Measurements from ENCODE around the gene CDCP1.

The CDCP1 gene

DNA sequence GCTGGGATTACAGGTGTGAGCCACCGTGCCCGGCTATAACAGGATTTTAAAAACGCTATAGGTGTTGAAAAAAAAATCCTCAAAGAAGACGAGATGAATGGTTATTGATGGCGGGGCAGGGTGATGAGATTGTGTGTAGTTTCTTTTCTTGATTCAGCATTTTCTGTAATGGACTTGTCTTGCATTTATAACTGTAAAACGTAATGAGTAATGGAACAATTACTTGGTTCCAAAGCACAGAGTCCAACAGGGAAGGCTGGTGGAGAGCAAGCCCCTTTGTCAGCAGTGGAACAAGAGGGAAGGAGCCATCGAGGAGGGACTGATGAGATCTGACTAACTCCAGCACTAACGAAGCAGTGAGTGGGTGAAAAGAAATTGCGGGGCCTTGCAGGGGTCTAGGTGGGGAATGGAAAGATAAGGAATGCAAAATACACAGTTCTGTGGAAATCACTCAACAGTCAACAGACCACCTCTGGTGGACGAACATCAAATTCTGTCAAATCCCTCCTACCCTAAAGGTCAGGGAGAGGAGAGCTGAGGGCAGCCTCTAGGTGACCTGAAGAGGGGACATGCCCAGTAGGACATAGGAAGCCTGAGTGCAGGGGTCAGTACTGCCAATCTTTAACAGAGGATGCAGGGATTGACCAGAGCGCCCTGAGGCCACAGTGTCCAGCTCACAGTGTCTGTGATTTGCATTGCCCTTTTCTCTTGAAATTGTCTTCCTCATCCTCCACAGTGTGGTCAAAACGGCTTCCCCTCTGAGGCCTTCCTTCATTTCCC is 23.1 kb upstream of the CDCP1 start:
- Histone ChIP-seq H3K36me3 (ENCODE audit: control insufficient read depth in 1 of 2, insufficient read depth in 2 of 2, low read length in 2 of 2) (no peaks in the 10 kb centered on the region), H3K4me3 (ENCODE audit: low read depth in 1 of 2, low read length in 2 of 2) (no peak overlapping the region), H3K9me3 (ENCODE audit: control insufficient read depth in 1 of 2, low read length in 2 of 2) (no peaks in the 10 kb centered on the region), H3K4me1 (ENCODE audit: control insufficient read depth in 1 of 2, insufficient read depth in 2 of 2, low read length in 2 of 2) (peaks cover 0 to 9% of the 10 kb centered on the region in 2 donors), H3K27me3 (ENCODE audit: low read depth, low read length) (no peaks in the 10 kb centered on the region), H3K27ac (ENCODE audit: low read length) (no peak overlapping the region)

DNA sequence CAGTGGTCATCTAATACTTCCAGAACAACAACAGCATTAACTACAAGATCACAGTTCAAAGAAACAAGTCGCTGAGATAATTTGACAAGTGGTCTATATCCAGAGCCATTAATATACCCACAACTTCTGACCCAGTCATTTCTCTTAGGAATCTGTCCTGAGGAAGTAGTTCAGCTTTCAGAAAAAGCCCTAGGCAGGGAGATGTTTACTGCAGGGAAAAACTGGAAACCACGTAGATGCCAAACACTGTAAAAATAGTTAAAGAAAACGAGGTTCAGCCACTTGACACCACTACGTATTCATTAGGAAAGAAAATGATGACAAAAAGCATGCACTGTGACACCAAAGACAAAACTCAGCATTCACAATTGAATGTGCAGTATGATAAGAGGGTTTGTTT is 22.3 kb upstream of the CDCP1 start:
- H3K36me3 ChIP-seq (ENCODE audit: control insufficient read depth in 1 of 2, insufficient read depth in 2 of 2, low read length in 2 of 2), result no peaks in the 10 kb centered on the region
- H3K27ac ChIP-seq (ENCODE audit: low read length), result no peak overlapping the region
- H3K4me1 ChIP-seq (ENCODE audit: control insufficient read depth in 1 of 2, insufficient read depth in 2 of 2, low read length in 2 of 2), result peaks cover 0 to 9% of the 10 kb centered on the region in 2 donors
- H3K4me3 ChIP-seq (ENCODE audit: low read depth in 1 of 2, low read length in 2 of 2), result no peak overlapping the region
- H3K27me3 ChIP-seq (ENCODE audit: low read depth, low read length), result no peaks in the 10 kb centered on the region
- no peaks in the 10 kb centered on the region for H3K9me3 ChIP-seq (ENCODE audit: control insufficient read depth in 1 of 2, low read length in 2 of 2)

DNA sequence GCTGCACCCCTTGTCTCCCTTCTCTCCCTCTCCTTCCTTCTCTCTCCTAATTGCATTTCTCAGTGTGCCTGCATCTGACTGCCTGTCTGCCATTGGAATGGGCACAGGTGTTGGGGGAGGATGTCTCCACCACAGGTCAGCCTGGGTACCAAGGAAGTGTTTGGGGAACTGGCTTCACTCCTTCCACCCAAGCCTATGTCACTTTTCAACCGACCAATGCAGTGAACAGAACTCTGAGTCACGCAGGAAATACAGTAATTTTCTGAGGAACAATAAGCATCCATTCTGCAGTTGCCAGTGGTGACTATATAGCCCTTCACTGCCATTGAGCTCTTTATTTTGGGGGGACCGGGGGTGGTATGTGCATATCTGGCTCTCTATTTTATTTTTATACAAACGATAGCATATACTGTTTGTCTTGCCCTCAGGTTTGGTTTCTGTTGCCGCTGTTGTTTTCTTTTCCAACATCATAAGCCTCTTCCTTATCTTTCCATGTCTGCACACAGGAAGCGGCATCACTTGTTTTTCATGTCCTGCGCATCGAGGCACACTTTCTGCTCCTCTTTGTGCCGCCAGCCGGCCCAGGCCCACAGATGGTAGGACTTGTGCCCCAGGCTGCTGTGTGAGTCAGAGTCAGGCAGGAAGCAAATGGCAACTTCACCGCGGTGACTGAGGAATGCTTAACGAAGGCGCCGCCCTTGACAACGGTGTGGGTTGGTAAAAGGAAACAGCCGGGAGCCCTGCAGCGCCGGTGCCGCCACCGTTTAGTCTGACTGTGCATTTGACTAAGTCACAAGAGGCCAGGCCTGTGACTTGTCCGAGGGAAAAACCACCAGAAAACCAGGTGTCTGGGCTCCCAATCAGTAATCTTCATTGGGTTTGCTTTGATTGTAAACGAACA is 21.1 kb upstream of the CDCP1 start:
- Histone ChIP-seq H3K4me3 (ENCODE audit: low read depth in 1 of 2, low read length in 2 of 2) (no peak overlapping the region), H3K36me3 (ENCODE audit: control insufficient read depth in 1 of 2, insufficient read depth in 2 of 2, low read length in 2 of 2) (no peaks in the 10 kb centered on the region), H3K9me3 (ENCODE audit: control insufficient read depth in 1 of 2, low read length in 2 of 2) (no peaks in the 10 kb centered on the region), H3K4me1 (ENCODE audit: control insufficient read depth in 1 of 2, insufficient read depth in 2 of 2, low read length in 2 of 2) (peaks cover 0 to 9% of the 10 kb centered on the region in 2 donors), H3K27me3 (ENCODE audit: low read depth, low read length) (no peaks in the 10 kb centered on the region), H3K27ac (ENCODE audit: low read length) (peak overlapping the region; percentile 39)

DNA sequence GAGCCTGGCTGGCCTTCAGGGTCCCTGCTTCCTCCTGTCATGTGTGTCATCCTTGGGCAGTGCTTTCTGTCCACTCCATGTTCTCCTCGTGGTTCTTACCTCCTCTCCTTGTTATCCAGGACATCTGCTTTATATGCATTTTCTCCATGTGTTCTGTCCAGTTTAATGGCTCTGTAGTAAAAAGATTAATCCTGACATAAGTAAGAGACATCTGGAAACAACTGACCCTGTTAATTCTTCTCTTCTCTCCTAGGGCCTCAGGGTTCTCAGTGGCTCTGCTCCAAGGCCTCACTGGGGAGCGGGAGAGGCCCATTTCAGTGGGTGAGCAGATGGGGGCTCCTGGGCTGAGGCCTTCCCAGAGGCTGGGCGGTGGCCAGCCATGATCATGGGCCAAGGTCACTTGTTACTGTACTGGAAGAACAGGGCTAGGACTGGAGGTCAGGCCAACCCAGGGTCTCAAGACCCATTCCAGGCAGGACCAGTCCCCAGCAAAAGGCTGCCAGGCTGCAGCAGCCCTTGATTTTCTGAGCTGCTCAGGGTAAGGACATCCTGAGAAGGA is 20.2 kb upstream of the CDCP1 start:
- Histone ChIP-seq H3K4me3 (ENCODE audit: low read depth in 1 of 2, low read length in 2 of 2) (no peak overlapping the region), H3K27ac (ENCODE audit: low read length) (no peak overlapping the region), H3K4me1 (ENCODE audit: control insufficient read depth in 1 of 2, insufficient read depth in 2 of 2, low read length in 2 of 2) (peaks cover 0 to 9% of the 10 kb centered on the region in 2 donors), H3K36me3 (ENCODE audit: control insufficient read depth in 1 of 2, insufficient read depth in 2 of 2, low read length in 2 of 2) (no peaks in the 10 kb centered on the region), H3K9me3 (ENCODE audit: control insufficient read depth in 1 of 2, low read length in 2 of 2) (no peaks in the 10 kb centered on the region), H3K27me3 (ENCODE audit: low read depth, low read length) (no peaks in the 10 kb centered on the region)

GRCh38 chr3:45165497-45166283 is 19.5 kb upstream of the CDCP1 start:
- H3K27ac ChIP-seq (ENCODE audit: low read length), result no peak overlapping the region
- peaks cover 0 to 9% of the 10 kb centered on the region in 2 donors for H3K4me1 ChIP-seq (ENCODE audit: control insufficient read depth in 1 of 2, insufficient read depth in 2 of 2, low read length in 2 of 2)
- H3K4me3 ChIP-seq (ENCODE audit: low read depth in 1 of 2, low read length in 2 of 2), result no peak overlapping the region
- H3K36me3 ChIP-seq (ENCODE audit: control insufficient read depth in 1 of 2, insufficient read depth in 2 of 2, low read length in 2 of 2), result no peaks in the 10 kb centered on the region
- H3K27me3 ChIP-seq (ENCODE audit: low read depth, low read length), result no peaks in the 10 kb centered on the region
- no peaks in the 10 kb centered on the region for H3K9me3 ChIP-seq (ENCODE audit: control insufficient read depth in 1 of 2, low read length in 2 of 2)

GRCh38 chr3:45164056-45164455 is 17.9 kb upstream of the CDCP1 start:
- H3K27me3 ChIP-seq (ENCODE audit: low read depth, low read length), result no peaks in the 10 kb centered on the region
- no peaks in the 10 kb centered on the region for H3K36me3 ChIP-seq (ENCODE audit: control insufficient read depth in 1 of 2, insufficient read depth in 2 of 2, low read length in 2 of 2)
- no peak overlapping the region for H3K27ac ChIP-seq (ENCODE audit: low read length)
- no peak overlapping the region for H3K4me3 ChIP-seq (ENCODE audit: low read depth in 1 of 2, low read length in 2 of 2)
- H3K4me1 ChIP-seq (ENCODE audit: control insufficient read depth in 1 of 2, insufficient read depth in 2 of 2, low read length in 2 of 2), result no peaks in the 10 kb centered on the region
- no peaks in the 10 kb centered on the region for H3K9me3 ChIP-seq (ENCODE audit: control insufficient read depth in 1 of 2, low read length in 2 of 2)

DNA sequence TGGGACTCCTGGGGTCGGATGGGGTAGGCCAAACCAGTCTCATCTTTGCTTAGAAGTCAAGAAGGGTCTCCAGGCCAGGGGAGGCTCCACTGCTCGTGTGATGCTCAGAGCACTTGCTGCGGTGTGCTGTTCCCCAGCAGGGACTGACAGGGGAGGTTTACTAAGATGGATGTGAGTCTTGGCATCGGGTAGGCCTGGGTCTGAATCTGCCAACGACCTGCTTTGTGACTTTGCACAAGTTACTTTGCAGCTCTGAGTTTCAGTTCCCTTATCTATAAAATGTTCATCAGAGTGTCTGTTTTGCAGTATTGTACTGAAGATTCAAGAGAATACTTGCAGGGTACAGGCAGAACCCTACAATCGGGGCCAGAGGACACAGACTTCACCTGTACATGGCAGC is 17.3 kb upstream of the CDCP1 start:
- Histone ChIP-seq H3K36me3 (ENCODE audit: control insufficient read depth in 1 of 2, insufficient read depth in 2 of 2, low read length in 2 of 2) (no peaks in the 10 kb centered on the region), H3K27me3 (ENCODE audit: low read depth, low read length) (no peaks in the 10 kb centered on the region), H3K4me1 (ENCODE audit: control insufficient read depth in 1 of 2, insufficient read depth in 2 of 2, low read length in 2 of 2) (no peaks in the 10 kb centered on the region), H3K9me3 (ENCODE audit: control insufficient read depth in 1 of 2, low read length in 2 of 2) (no peaks in the 10 kb centered on the region), H3K27ac (ENCODE audit: low read length) (no peak overlapping the region), H3K4me3 (ENCODE audit: low read depth in 1 of 2, low read length in 2 of 2) (no peak overlapping the region)

DNA sequence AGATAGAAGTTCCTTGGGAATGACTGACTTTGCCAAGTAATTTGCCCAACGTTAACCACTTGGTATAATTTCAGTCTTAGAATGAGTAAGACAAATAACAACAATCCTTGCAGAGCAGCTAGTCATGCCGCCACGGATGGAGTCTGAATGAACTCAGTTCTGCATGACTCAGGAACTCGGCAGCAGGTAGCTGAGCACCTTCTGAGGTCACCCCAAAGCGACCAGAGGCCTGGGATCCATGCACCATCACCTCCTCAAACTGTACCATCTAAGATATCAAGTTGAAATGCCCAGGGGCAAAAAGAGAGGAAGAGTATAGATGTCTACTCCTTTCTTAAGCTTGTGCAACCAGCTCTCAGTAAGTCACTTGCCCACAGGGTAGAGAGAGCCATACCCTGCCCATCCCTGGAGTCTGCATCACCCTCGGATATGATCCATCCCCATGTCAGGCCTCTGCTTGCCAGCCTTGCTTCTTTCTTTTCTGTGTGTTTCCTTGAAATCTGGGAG is 8.5 kb upstream of the CDCP1 start:
- no peak overlapping the region for H3K27ac ChIP-seq (ENCODE audit: low read length)
- peaks cover 0 to 5% of the 10 kb centered on the region in 2 donors for H3K9me3 ChIP-seq (ENCODE audit: control insufficient read depth in 1 of 2, low read length in 2 of 2)
- H3K36me3 ChIP-seq (ENCODE audit: control insufficient read depth in 1 of 2, insufficient read depth in 2 of 2, low read length in 2 of 2), result no peaks in the 10 kb centered on the region
- H3K4me3 ChIP-seq (ENCODE audit: low read depth in 1 of 2, low read length in 2 of 2), result no peak overlapping the region
- H3K27me3 ChIP-seq (ENCODE audit: low read depth, low read length), result no peaks in the 10 kb centered on the region
- H3K4me1 ChIP-seq (ENCODE audit: control insufficient read depth in 1 of 2, insufficient read depth in 2 of 2, low read length in 2 of 2), result no peaks in the 10 kb centered on the region

DNA sequence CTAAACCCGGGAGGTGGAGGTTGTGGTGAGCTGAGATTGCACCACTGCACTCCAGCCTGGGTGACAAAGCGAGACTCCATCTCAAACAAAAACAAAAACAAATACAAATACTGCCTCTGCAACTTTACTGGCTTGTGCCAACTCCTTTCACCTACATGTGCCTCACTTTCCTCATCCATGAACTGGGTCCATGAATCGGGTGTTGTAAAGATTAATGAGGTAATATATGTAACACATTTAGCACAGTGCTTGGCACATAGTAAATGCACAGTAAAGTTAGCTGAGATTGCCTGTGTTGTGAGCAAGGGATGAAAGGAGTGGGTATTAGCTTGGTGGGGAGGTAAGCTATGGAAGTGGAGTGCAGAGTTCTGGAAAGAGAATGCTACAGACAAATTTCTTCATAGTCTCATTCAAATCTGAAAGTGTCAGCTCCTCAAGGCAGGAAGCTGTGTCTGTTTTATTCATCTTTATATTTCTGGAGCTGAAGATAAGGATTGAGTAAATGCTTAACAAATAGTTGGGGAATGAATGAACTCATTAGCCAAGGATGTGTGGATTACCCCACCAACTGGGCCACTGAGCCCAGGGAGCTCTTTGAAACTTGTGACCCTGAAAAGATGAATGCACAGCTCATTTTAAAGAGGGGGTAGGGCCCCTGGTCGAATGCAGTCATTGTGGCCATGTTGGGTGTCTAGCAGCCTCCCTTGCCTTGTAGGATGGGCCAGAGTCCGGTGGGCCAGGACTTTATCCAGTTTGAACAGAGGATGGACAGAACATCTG is 7.7 kb upstream of the CDCP1 start:
- no peak overlapping the region for H3K4me3 ChIP-seq (ENCODE audit: low read depth in 1 of 2, low read length in 2 of 2)
- no peaks in the 10 kb centered on the region for H3K4me1 ChIP-seq (ENCODE audit: control insufficient read depth in 1 of 2, insufficient read depth in 2 of 2, low read length in 2 of 2)
- H3K9me3 ChIP-seq (ENCODE audit: control insufficient read depth in 1 of 2, low read length in 2 of 2), result peaks cover 0 to 5% of the 10 kb centered on the region in 2 donors
- no peak overlapping the region for H3K27ac ChIP-seq (ENCODE audit: low read length)
- H3K36me3 ChIP-seq (ENCODE audit: control insufficient read depth in 1 of 2, insufficient read depth in 2 of 2, low read length in 2 of 2), result no peaks in the 10 kb centered on the region
- H3K27me3 ChIP-seq (ENCODE audit: low read depth, low read length), result no peaks in the 10 kb centered on the region

DNA sequence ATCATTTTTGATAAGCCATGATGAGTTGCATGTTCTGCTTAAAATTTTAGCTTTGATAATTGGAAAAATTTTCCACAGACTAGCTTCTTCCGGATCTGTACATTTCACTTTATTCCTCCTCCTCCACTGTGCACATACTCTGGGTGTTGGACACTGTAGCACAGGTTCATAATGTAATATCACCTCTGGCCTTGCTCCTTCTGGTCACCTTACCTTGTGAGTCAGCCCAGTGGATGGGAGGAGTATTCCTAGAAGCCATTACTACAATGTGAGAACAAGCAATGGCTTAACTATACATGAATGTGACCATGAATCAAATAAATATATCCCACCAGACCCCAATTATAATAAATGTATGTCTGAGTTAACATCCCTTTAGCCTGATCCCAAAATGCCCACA is 6.1 kb upstream of the CDCP1 start:
- Histone ChIP-seq H3K9me3 (ENCODE audit: control insufficient read depth in 1 of 2, low read length in 2 of 2) (peaks cover 0 to 5% of the 10 kb centered on the region in 2 donors), H3K27me3 (ENCODE audit: low read depth, low read length) (peaks cover under 1% of the 10 kb centered on the region), H3K4me3 (ENCODE audit: low read depth in 1 of 2, low read length in 2 of 2) (no peak overlapping the region), H3K27ac (ENCODE audit: low read length) (no peak overlapping the region), H3K36me3 (ENCODE audit: control insufficient read depth in 1 of 2, insufficient read depth in 2 of 2, low read length in 2 of 2) (no peaks in the 10 kb centered on the region), H3K4me1 (ENCODE audit: control insufficient read depth in 1 of 2, insufficient read depth in 2 of 2, low read length in 2 of 2) (no peaks in the 10 kb centered on the region)

Measured in muscle layer of duodenum (tissue), 2 donors.